ENCODE measurements around the gene TMEM234.

Gene TMEM234

GRCh38 chr1:32220746-32221580 lies 1.2 kb downstream of the TMEM234 start:
- Histone ChIP-seq H3K36me3 (peaks cover 48% of the 10 kb centered on the region), H3K27me3 (no peaks in the 10 kb centered on the region), H3K4me3 (peak overlapping the region; percentile 92), H3K27ac (no peak overlapping the region; the same call in 1 of the 2 replicates), H3K4me2 (peak overlapping the region; percentile 92), H3K9me3 (no peaks in the 10 kb centered on the region), H3K9ac (peak overlapping the region; percentile 91), H3K4me1 (peaks cover 40% of the 10 kb centered on the region), H4K20me1 (no peaks in the 10 kb centered on the region; the same call in 1 of the 2 replicates)
- TF ChIP-seq Cebpa-rat (IDR thresholded peaks at IDR 0.05) = no peak

GRCh38 chr1:32219022-32219421 lies 3.1 kb downstream of the TMEM234 start:
- Histone ChIP-seq H3K4me2 (no peak overlapping the region), H3K4me1 (peaks cover 37% of the 10 kb centered on the region), H3K27me3 (no peaks in the 10 kb centered on the region), H3K9me3 (no peaks in the 10 kb centered on the region), H3K9ac (no peak overlapping the region), H3K36me3 (peaks cover 44% of the 10 kb centered on the region), H3K27ac (no peak overlapping the region), H3K4me3 (no peak overlapping the region), H4K20me1 (no peaks in the 10 kb centered on the region; the same call in 1 of the 2 replicates)
- TF ChIP-seq Cebpa-rat (IDR thresholded peaks at IDR 0.05) = no peak

- no peak for TF ChIP-seq Cebpa-rat (IDR thresholded peaks at IDR 0.05)
- H3K9ac ChIP-seq = 0 out of 2 replicates have a peak overlapping the region, but pooled peaks have one; percentile 7
- no peak overlapping the region for H3K4me3 ChIP-seq
- H3K27ac ChIP-seq = no peak overlapping the region
- H3K36me3 ChIP-seq = peaks cover 45% of the 10 kb centered on the region
- no peaks in the 10 kb centered on the region for H3K9me3 ChIP-seq
- H3K4me2 ChIP-seq = no peak overlapping the region
- no peaks in the 10 kb centered on the region for H4K20me1 ChIP-seq
- H3K27me3 ChIP-seq = no peaks in the 10 kb centered on the region
- H3K4me1 ChIP-seq = peaks cover 22% of the 10 kb centered on the region
Measured at GRCh38 chr1:32216566-32216965, 5.6 kb downstream of the TMEM234 start.

- no peak overlapping the region for H3K4me3 ChIP-seq
Measured at GRCh38 chr1:32215629-32216480, 6.3 kb downstream of the TMEM234 start.

GRCh38 chr1:32208891-32209328 lies 13.2 kb downstream of the TMEM234 start, which contains the start of gene DCDC2B:
DCDC2B (plus strand) TSS chr1:32209089; CDS start chr1:32209094, 5 bp downstream.
- Histone ChIP-seq H3K4me3 (no peak within 1 kb of the TSS), H3K4me2 (peak within 1 kb of the TSS; percentile 15; the same call in 1 of the 2 replicates)

More at GRCh38 chr1:32215629-32216480, 6.3 kb downstream of the TMEM234 start:
- Histone ChIP-seq H3K4me1 (peaks cover 15% of the 10 kb centered on the region), H3K27ac (no peak overlapping the region), H3K4me2 (no peak overlapping the region), H3K9me3 (no peaks in the 10 kb centered on the region), H3K36me3 (peaks cover 45% of the 10 kb centered on the region), H3K9ac (no peak overlapping the region), H3K27me3 (no peaks in the 10 kb centered on the region), H4K20me1 (no peaks in the 10 kb centered on the region)
- TF ChIP-seq Cebpa-rat (IDR thresholded peaks at IDR 0.05) = no peak

GRCh38 chr1:32208469-32208868 lies 13.7 kb downstream of the TMEM234 start:
- Histone ChIP-seq H3K9me3 (no peaks in the 10 kb centered on the region), H3K27me3 (no peaks in the 10 kb centered on the region), H3K4me2 (peak overlapping the region; percentile 15; the same call in 1 of the 2 replicates), H3K9ac (no peak overlapping the region), H3K4me1 (peaks cover 33% of the 10 kb centered on the region), H3K36me3 (peaks cover 29% of the 10 kb centered on the region; the same call in 1 of the 2 replicates), H3K4me3 (no peak overlapping the region), H4K20me1 (no peaks in the 10 kb centered on the region), H3K27ac (no peak overlapping the region)
- no peak for TF ChIP-seq Cebpa-rat (IDR thresholded peaks at IDR 0.05)

More at GRCh38 chr1:32208891-32209328, 13.2 kb downstream of the TMEM234 start, which contains the start of gene DCDC2B:
- H3K27ac ChIP-seq = no peak within 1 kb of the TSS
- no peaks in the 10 kb centered on the region for H4K20me1 ChIP-seq
- H3K4me1 ChIP-seq = peaks cover 33% of the 10 kb centered on the region
- no peak for TF ChIP-seq Cebpa-rat (IDR thresholded peaks at IDR 0.05)
- H3K9ac ChIP-seq = no peak within 1 kb of the TSS
- H3K9me3 ChIP-seq = no peaks in the 10 kb centered on the region
- peaks cover 25% of the 10 kb centered on the region; the same call in 1 of the 2 replicates for H3K36me3 ChIP-seq
- H3K27me3 ChIP-seq = no peaks in the 10 kb centered on the region

GRCh38 chr1:32205401-32206370 lies 16.5 kb downstream of the TMEM234 start, which contains the start of gene IQCC:
IQCC (plus strand) TSS chr1:32205671; CDS start chr1:32205682, 11 bp downstream.
- Histone ChIP-seq H3K27ac (peak within 1 kb of the TSS; percentile 79), H3K4me1 (peaks cover 55% of the 10 kb centered on the region), H3K36me3 (peaks cover 22% of the 10 kb centered on the region; the same call in 1 of the 2 replicates), H3K4me3 (peak within 1 kb of the TSS; percentile 88), H4K20me1 (no peaks in the 10 kb centered on the region), H3K4me2 (peak within 1 kb of the TSS; percentile 99), H3K9ac (peak within 1 kb of the TSS; percentile 89), H3K9me3 (no peaks in the 10 kb centered on the region), H3K27me3 (no peaks in the 10 kb centered on the region)
- TF ChIP-seq Cebpa-rat (IDR thresholded peaks at IDR 0.05) = no peak

- TF ChIP-seq Cebpa-rat (IDR thresholded peaks at IDR 0.05) = no peak
- H3K36me3 ChIP-seq = peaks cover 22% of the 10 kb centered on the region; the same call in 1 of the 2 replicates
- H3K4me1 ChIP-seq = peaks cover 58% of the 10 kb centered on the region
- H3K4me3 ChIP-seq = peak overlapping the region; percentile 88
- no peaks in the 10 kb centered on the region for H3K9me3 ChIP-seq
- H3K27ac ChIP-seq = no peak overlapping the region
- H3K27me3 ChIP-seq = no peaks in the 10 kb centered on the region
- peak overlapping the region; percentile 89 for H3K9ac ChIP-seq
- no peaks in the 10 kb centered on the region for H4K20me1 ChIP-seq
- H3K4me2 ChIP-seq = peak overlapping the region; percentile 99
Measured at GRCh38 chr1:32204943-32205361, 17.2 kb downstream of the TMEM234 start.

Measured in BLaER1 (cell line).